Heart left ventricle (tissue), 13 donors: ENCODE data around the gene LRMDA.

Experiments used
- POLR2A ChIP-seq, 2 donors: fragments of 450-650 bp; IDR thresholded peaks; one replicate each; pipeline ENCODE4 v1.6.1; 2017; ENCODE audit warnings: antibody characterized with exemption in 2 of 2, mild to moderate bottlenecking in 2 of 2, moderate library complexity in 2 of 2
- TF ChIP-seq, protein P1 (sequence below), 12 donors: fragments of 200-600 bp; sonication (generic) in 4 of 12; IDR thresholded peaks; one replicate each; pipeline versions ENCODE4 v1.5.0 to v1.8.0; 2018 to 2022; ENCODE audit warnings: antibody characterized with exemption in 12 of 12, mild to moderate bottlenecking in 5 of 12
- donor health status: ischemic (EF 13 %, LVEDD 7.1; RV severe dilation, severe dysfunction).
- donor health status: DM: no; HTN: yes; CAD: no.
- donor health status: DM: no; HTN: no; CAD: no.
- donor health status: ischemic (EF 25% LVEDD 6.9; RV normal size, moderate dysfunction).
- donor health status: ischemic (EF 25% LVEDD 5.7; RV mildly dilated, moderate dysfunction).
- donor health status: ischemic (EF 35%, LVEDD 5.7; RV mildly dilated, moderate dysfunction).
- donor health status: nonischemic (EF 11% LVEDD 7.7; RV severe dilation, severe dysfunction).
- donor health status: DM: yes; HTN: yes; CAD: no.
- donor health status: PGD.
- donor health status: ischemic (EF 29% LVEDD 5.4; RV normal size, mild dysfunction).
- donor health status: nonischemic (EF 23%, LVEDD 6.1; RV moderate dilation, normal function).

DNA sequence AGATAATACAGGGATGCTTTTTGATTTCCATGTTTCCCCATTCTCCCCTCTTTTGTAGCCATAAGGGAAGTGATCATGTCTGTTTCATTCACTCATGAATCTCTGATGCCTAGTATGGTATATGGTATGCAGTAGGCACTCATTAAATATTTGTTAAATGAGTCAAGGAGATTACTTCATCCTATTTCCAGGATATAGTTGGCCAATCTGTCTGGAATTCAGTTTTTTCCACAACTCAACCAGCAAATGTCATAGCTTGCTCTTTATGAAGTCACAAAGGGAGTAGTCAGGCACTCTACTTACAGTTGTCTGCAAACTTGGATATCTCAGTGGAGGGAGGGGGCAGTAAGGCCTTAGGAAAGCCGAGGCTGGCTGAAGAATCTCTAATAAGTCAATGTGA is 853.6 kb downstream of the LRMDA start:
- TF ChIP-seq, protein P1, sequence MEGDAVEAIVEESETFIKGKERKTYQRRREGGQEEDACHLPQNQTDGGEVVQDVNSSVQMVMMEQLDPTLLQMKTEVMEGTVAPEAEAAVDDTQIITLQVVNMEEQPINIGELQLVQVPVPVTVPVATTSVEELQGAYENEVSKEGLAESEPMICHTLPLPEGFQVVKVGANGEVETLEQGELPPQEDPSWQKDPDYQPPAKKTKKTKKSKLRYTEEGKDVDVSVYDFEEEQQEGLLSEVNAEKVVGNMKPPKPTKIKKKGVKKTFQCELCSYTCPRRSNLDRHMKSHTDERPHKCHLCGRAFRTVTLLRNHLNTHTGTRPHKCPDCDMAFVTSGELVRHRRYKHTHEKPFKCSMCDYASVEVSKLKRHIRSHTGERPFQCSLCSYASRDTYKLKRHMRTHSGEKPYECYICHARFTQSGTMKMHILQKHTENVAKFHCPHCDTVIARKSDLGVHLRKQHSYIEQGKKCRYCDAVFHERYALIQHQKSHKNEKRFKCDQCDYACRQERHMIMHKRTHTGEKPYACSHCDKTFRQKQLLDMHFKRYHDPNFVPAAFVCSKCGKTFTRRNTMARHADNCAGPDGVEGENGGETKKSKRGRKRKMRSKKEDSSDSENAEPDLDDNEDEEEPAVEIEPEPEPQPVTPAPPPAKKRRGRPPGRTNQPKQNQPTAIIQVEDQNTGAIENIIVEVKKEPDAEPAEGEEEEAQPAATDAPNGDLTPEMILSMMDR (IDR thresholded peaks at IDR 0.05), result no peak
- TF ChIP-seq POLR2A (IDR thresholded peaks at IDR 0.05), result no peak
